GM08714 (cell line): ENCODE data around the gene HIC1.

Source experiments
- H3K4me3 ChIP-seq: fragments of 200-500 bp; sonication (Bioruptor generic); 2 replicates; pipeline ENCODE4 v1.5.1; 2014; ENCODE audit warnings: mild to moderate bottlenecking, low read length, inconsistent platforms
- ZNF274 ChIP-seq: IDR thresholded peaks from 2 replicates; pipeline ENCODE4 v1.6.1; 2012; ENCODE audit warnings: mild to moderate bottlenecking, low read depth, low read length

HIC1 gene

GRCh38 chr17:2083613-2084035 is 28.7 kb downstream of the HIC1 start:
- TF ChIP-seq ZNF274: no peak
- H3K4me3 ChIP-seq: no peak overlapping the region

GRCh38 chr17:2084036-2084765 is 29.3 kb downstream of the HIC1 start:
- no peak for TF ChIP-seq ZNF274
- H3K4me3 ChIP-seq: no peak overlapping the region

GRCh38 chr17:2084766-2085647 is 30.1 kb downstream of the HIC1 start:
- no peak overlapping the region for H3K4me3 ChIP-seq
- TF ChIP-seq ZNF274: no peak

- no peak for TF ChIP-seq ZNF274
- H3K4me3 ChIP-seq: no peak overlapping the region
Measured at GRCh38 chr17:2085648-2085949, 30.7 kb downstream of the HIC1 start.

DNA sequence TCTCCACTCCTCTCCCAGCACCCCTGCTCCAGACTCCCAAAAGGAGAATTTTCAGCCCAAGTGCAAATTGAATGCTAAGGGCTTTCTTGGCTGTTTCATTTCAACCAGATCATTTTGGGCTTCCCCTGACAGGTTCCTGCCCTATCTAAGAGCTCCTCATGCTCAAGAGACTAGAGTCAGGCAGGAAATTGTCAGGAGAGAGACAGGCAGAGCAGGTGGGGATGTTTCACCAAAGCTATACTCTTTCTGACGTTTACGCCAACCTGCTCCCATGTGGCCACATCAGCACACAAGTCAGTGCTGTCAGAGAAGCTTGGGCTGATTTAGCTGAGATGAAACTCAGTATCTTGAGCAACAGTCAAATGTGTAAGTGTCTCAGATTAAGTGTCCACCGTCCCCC is 31.4 kb downstream of the HIC1 start:
- no peak overlapping the region for H3K4me3 ChIP-seq
- no peak for TF ChIP-seq ZNF274

GRCh38 chr17:2087597-2088211 is 32.8 kb downstream of the HIC1 start:
- H3K4me3 ChIP-seq: no peak overlapping the region; the same call in 1 of the 2 replicates
- no peak for TF ChIP-seq ZNF274

GRCh38 chr17:2089021-2089422 is 34.1 kb downstream of the HIC1 start:
- peak overlapping the region; percentile 35; the same call in 1 of the 2 replicates for H3K4me3 ChIP-seq
- TF ChIP-seq ZNF274: no peak

- peak overlapping the region; percentile 64; the same call in 1 of the 2 replicates for H3K4me3 ChIP-seq
- no peak for TF ChIP-seq ZNF274
Measured at GRCh38 chr17:2090210-2090641, 35.3 kb downstream of the HIC1 start.

- H3K4me3 ChIP-seq: peak overlapping the region; percentile 3; the same call in 1 of the 2 replicates
- TF ChIP-seq ZNF274: no peak
Measured at GRCh38 chr17:2090804-2091534, 36.1 kb downstream of the HIC1 start.

- H3K4me3 ChIP-seq: no peak overlapping the region
- TF ChIP-seq ZNF274: no peak
Measured at GRCh38 chr17:2092253-2092652, 37.4 kb downstream of the HIC1 start.

GRCh38 chr17:2093349-2093748 is 38.4 kb downstream of the HIC1 start:
- TF ChIP-seq ZNF274: no peak

GRCh38 chr17:2094891-2095535 is 40.1 kb downstream of the HIC1 start:
- H3K4me3 ChIP-seq: no peak overlapping the region
- TF ChIP-seq ZNF274: no peak

More at GRCh38 chr17:2093349-2093748, 38.4 kb downstream of the HIC1 start:
- no peak overlapping the region for H3K4me3 ChIP-seq

GRCh38 chr17:2095536-2095910 is 40.6 kb downstream of the HIC1 start:
- TF ChIP-seq ZNF274: no peak
- no peak overlapping the region for H3K4me3 ChIP-seq
